Effector memory CD8-positive, alpha-beta T cell (primary cell): ENCODE data around the gene ERAP2.

Source experiments
- ATAC-seq: fragments of 150-1000 bp; cut with Tn5 transposase; replicated peaks from 2 replicates; pipeline ENCODE4 v1.10.0; 2021; ENCODE audit warnings: mild to moderate bottlenecking, moderate library complexity
- DNase-seq, 3 experiments: peaks; one replicate each; pipeline ENCODE4 v3.0.0; 2021
- H3K27ac Mint-ChIP-seq, 2 donors: one replicate each; pipeline ENCODE4 v1.8.0; 2022; ENCODE audit warnings: mild to moderate bottlenecking in 2 of 2, mixed read lengths in 2 of 2, moderate library complexity in 2 of 2
- H3K27me3 Mint-ChIP-seq, 2 donors: one replicate each; pipeline ENCODE4 v1.8.0; 2022; ENCODE audit warnings: mixed read lengths in 2 of 2
- H3K36me3 Mint-ChIP-seq: one replicate; pipeline ENCODE4 v1.8.0; 2022; ENCODE audit warnings: mild to moderate bottlenecking, moderate library complexity, mixed read lengths; ENCODE audit not compliant: insufficient read depth
- H3K4me1 Mint-ChIP-seq, 2 donors: one replicate each; pipeline ENCODE4 v1.8.0; 2022; ENCODE audit warnings: low read depth in 2 of 2, mixed read lengths in 2 of 2
- H3K4me3 Mint-ChIP-seq, 2 donors: one replicate each; pipeline ENCODE4 v1.8.0; 2022; ENCODE audit warnings: mild to moderate bottlenecking in 2 of 2, mixed read lengths in 2 of 2, moderate library complexity in 2 of 2
- H3K9me3 Mint-ChIP-seq, 2 donors: one replicate each; pipeline ENCODE4 v1.8.0; 2022; ENCODE audit warnings: mixed read lengths in 2 of 2

ERAP2 gene

GRCh38 chr5:96885518-96886338 lies 9.4 kb downstream of the ERAP2 start:
- H3K27me3 Mint-ChIP-seq, result no peaks in the 10 kb centered on the region
- peaks cover 48 to 56% of the 10 kb centered on the region in 2 donors for H3K4me1 Mint-ChIP-seq
- peak overlapping the region; percentile 80 to 95 for H3K27ac Mint-ChIP-seq
- ATAC-seq (peak; percentile 95), DNase-seq (peak in 2 of 3 experiments; percentile 18 to 21)
- H3K4me3 Mint-ChIP-seq, result peak overlapping the region; percentile 51 to 73
- H3K9me3 Mint-ChIP-seq, result no peaks in the 10 kb centered on the region
- H3K36me3 Mint-ChIP-seq, result peaks cover 75% of the 10 kb centered on the region

GRCh38 chr5:96893342-96893741 lies 17.0 kb downstream of the ERAP2 start:
- H3K9me3 Mint-ChIP-seq, result no peaks in the 10 kb centered on the region
- H3K4me3 Mint-ChIP-seq, result no peak overlapping the region
- no peak for DNase-seq
- H3K36me3 Mint-ChIP-seq, result peaks cover 69% of the 10 kb centered on the region
- no peak for ATAC-seq
- H3K27ac Mint-ChIP-seq, result peak overlapping the region; percentile 92 to 95
- H3K27me3 Mint-ChIP-seq, result no peaks in the 10 kb centered on the region
- H3K4me1 Mint-ChIP-seq, result peaks cover 13 to 33% of the 10 kb centered on the region in 2 donors

GRCh38 chr5:96896276-96896675 lies 20.0 kb downstream of the ERAP2 start:
- ATAC-seq, result peak; percentile 74
- H3K27me3 Mint-ChIP-seq, result no peaks in the 10 kb centered on the region
- no peaks in the 10 kb centered on the region for H3K9me3 Mint-ChIP-seq
- peaks cover 71% of the 10 kb centered on the region for H3K36me3 Mint-ChIP-seq
- peak overlapping the region; percentile 72 to 74 for H3K4me3 Mint-ChIP-seq
- DNase-seq, result no peak
- H3K27ac Mint-ChIP-seq, result peak overlapping the region; percentile 92 to 95
- peaks cover 15 to 41% of the 10 kb centered on the region in 2 donors for H3K4me1 Mint-ChIP-seq

- H3K27ac Mint-ChIP-seq, result peak overlapping the region; percentile 92 to 95
- no peaks in the 10 kb centered on the region for H3K27me3 Mint-ChIP-seq
- peaks cover 15 to 43% of the 10 kb centered on the region in 2 donors for H3K4me1 Mint-ChIP-seq
- H3K9me3 Mint-ChIP-seq, result no peaks in the 10 kb centered on the region
- ATAC-seq (peak; percentile 74), DNase-seq (no peak)
- H3K36me3 Mint-ChIP-seq, result peaks cover 71% of the 10 kb centered on the region
- H3K4me3 Mint-ChIP-seq, result peak overlapping the region; percentile 72 to 74
Observed at GRCh38 chr5:96896806-96897205, 20.5 kb downstream of the ERAP2 start.

- H3K4me1 Mint-ChIP-seq, result peaks cover 5 to 25% of the 10 kb centered on the region in 2 donors
- H3K4me3 Mint-ChIP-seq, result no peak overlapping the region
- no peaks in the 10 kb centered on the region for H3K9me3 Mint-ChIP-seq
- no peaks in the 10 kb centered on the region for H3K27me3 Mint-ChIP-seq
- peaks cover 88% of the 10 kb centered on the region for H3K36me3 Mint-ChIP-seq
- DNase-seq, result no peak
- no peak for ATAC-seq
- peak overlapping the region; percentile 67 to 84 for H3K27ac Mint-ChIP-seq
Observed at GRCh38 chr5:96901384-96901783, 25.1 kb downstream of the ERAP2 start.

GRCh38 chr5:96901841-96902240 lies 25.5 kb downstream of the ERAP2 start:
- H3K27me3 Mint-ChIP-seq, result no peaks in the 10 kb centered on the region
- no peak for ATAC-seq
- H3K9me3 Mint-ChIP-seq, result no peaks in the 10 kb centered on the region
- no peak overlapping the region for H3K4me3 Mint-ChIP-seq
- peaks cover 85% of the 10 kb centered on the region for H3K36me3 Mint-ChIP-seq
- DNase-seq, result no peak
- H3K27ac Mint-ChIP-seq, result peak overlapping the region; percentile 67 to 84
- peaks cover 2 to 20% of the 10 kb centered on the region in 2 donors for H3K4me1 Mint-ChIP-seq

GRCh38 chr5:96902876-96903275 lies 26.6 kb downstream of the ERAP2 start:
- Mint-ChIP-seq H3K27me3 (no peaks in the 10 kb centered on the region), H3K9me3 (no peaks in the 10 kb centered on the region), H3K36me3 (peaks cover 89% of the 10 kb centered on the region)

GRCh38 chr5:96903300-96903699 lies 27.0 kb downstream of the ERAP2 start:
- H3K36me3 Mint-ChIP-seq, result peaks cover 91% of the 10 kb centered on the region
- DNase-seq, result no peak
- H3K27ac Mint-ChIP-seq, result peak overlapping the region in 1 of 2 donors; percentile 17
- peaks cover 2 to 18% of the 10 kb centered on the region in 2 donors for H3K4me1 Mint-ChIP-seq
- H3K4me3 Mint-ChIP-seq, result no peak overlapping the region
- H3K9me3 Mint-ChIP-seq, result no peaks in the 10 kb centered on the region
- H3K27me3 Mint-ChIP-seq, result no peaks in the 10 kb centered on the region
- ATAC-seq, result no peak

More at GRCh38 chr5:96902876-96903275, 26.6 kb downstream of the ERAP2 start:
- ATAC-seq, result no peak
- no peak for DNase-seq
- peaks cover 2 to 16% of the 10 kb centered on the region in 2 donors for H3K4me1 Mint-ChIP-seq
- peak overlapping the region in 1 of 2 donors; percentile 17 for H3K27ac Mint-ChIP-seq
- H3K4me3 Mint-ChIP-seq, result no peak overlapping the region

- no peak overlapping the region for H3K4me3 Mint-ChIP-seq
Observed at GRCh38 chr5:96904054-96904931, 28.0 kb downstream of the ERAP2 start.

GRCh38 chr5:96905864-96906263 lies 29.6 kb downstream of the ERAP2 start:
- no peak for ATAC-seq

More at GRCh38 chr5:96904054-96904931, 28.0 kb downstream of the ERAP2 start:
- Mint-ChIP-seq H3K9me3 (no peaks in the 10 kb centered on the region), H3K4me1 (peaks cover 2 to 14% of the 10 kb centered on the region in 2 donors), H3K27ac (peak overlapping the region in 1 of 2 donors; percentile 61), H3K36me3 (peaks cover 88% of the 10 kb centered on the region), H3K27me3 (no peaks in the 10 kb centered on the region)
- ATAC-seq (no peak), DNase-seq (no peak)

GRCh38 chr5:96909003-96909402 lies 32.7 kb downstream of the ERAP2 start:
- Mint-ChIP-seq H3K27ac (peak overlapping the region; percentile 32 to 44), H3K36me3 (peaks cover 72% of the 10 kb centered on the region), H3K9me3 (no peaks in the 10 kb centered on the region), H3K4me3 (no peak overlapping the region), H3K4me1 (peaks cover 0 to 13% of the 10 kb centered on the region in 2 donors), H3K27me3 (no peaks in the 10 kb centered on the region)
- ATAC-seq (no peak), DNase-seq (no peak)

More at GRCh38 chr5:96905864-96906263, 29.6 kb downstream of the ERAP2 start:
- Mint-ChIP-seq H3K4me3 (no peak overlapping the region), H3K27me3 (no peaks in the 10 kb centered on the region), H3K27ac (peak overlapping the region; percentile 47 to 75), H3K4me1 (peaks cover 0 to 17% of the 10 kb centered on the region in 2 donors), H3K36me3 (peaks cover 86% of the 10 kb centered on the region), H3K9me3 (no peaks in the 10 kb centered on the region)
- DNase-seq, result no peak

- DNase-seq (no peak), ATAC-seq (no peak)
- Mint-ChIP-seq H3K27ac (peak overlapping the region; percentile 32 to 44), H3K27me3 (no peaks in the 10 kb centered on the region), H3K36me3 (peaks cover 72% of the 10 kb centered on the region), H3K9me3 (no peaks in the 10 kb centered on the region), H3K4me3 (no peak overlapping the region), H3K4me1 (peaks cover 0 to 18% of the 10 kb centered on the region in 2 donors)
Observed at GRCh38 chr5:96909435-96909834, 33.1 kb downstream of the ERAP2 start.

- H3K27me3 Mint-ChIP-seq, result no peaks in the 10 kb centered on the region
- no peak for ATAC-seq
Observed at GRCh38 chr5:96911139-96911538, 34.8 kb downstream of the ERAP2 start.

More at GRCh38 chr5:96911139-96911538, 34.8 kb downstream of the ERAP2 start:
- DNase-seq, result no peak
- no peak overlapping the region for H3K4me3 Mint-ChIP-seq
- no peaks in the 10 kb centered on the region for H3K9me3 Mint-ChIP-seq
- H3K27ac Mint-ChIP-seq, result peak overlapping the region in 1 of 2 donors; percentile 10
- peaks cover 66% of the 10 kb centered on the region for H3K36me3 Mint-ChIP-seq
- H3K4me1 Mint-ChIP-seq, result peaks cover 0 to 17% of the 10 kb centered on the region in 2 donors
